ENCODE results near the gene ACLY. TPM values are rescaled to one million over a fixed set of nuclear protein-coding genes. Genes with fewer than 3 reads are reported as not detected.

The ACLY gene
- total RNA-seq, 2 experiments from 2014 or later = 185 to 186 TPM

- ATAC-seq (no peak), DNase-seq (no peak)
- no peaks in the 10 kb centered on the region for H3K4me1 Mint-ChIP-seq (ENCODE audit: low read depth)
- intact Hi-C loops (cut with micrococcal nuclease) = no loop called here
- no peak overlapping the region for H3K27ac Mint-ChIP-seq
- ChIA-PET CTCF (no interaction called here), POLR2A (interaction anchor here (0.6 kb wide), 1 partner anchor 12 kb away, joined by 3 read pairs; the partner anchor contains the start of gene NT5C3B)
- H3K36me3 Mint-ChIP-seq (ENCODE audit: low read depth) = peaks cover 3% of the 10 kb centered on the region
- H3K4me3 Mint-ChIP-seq = no peak overlapping the region
- no peak for TF ChIP-seq CTCF (IDR thresholded peaks at IDR 0.05)
- no peaks in the 10 kb centered on the region for H3K9me3 Mint-ChIP-seq
- no peaks in the 10 kb centered on the region for H3K27me3 Mint-ChIP-seq
Observed at GRCh38 chr17:41823580-41823979, 95.2 kb downstream of the ACLY start.

- Mint-ChIP-seq H3K36me3 (ENCODE audit: low read depth) (peaks cover 3% of the 10 kb centered on the region), H3K4me3 (no peak overlapping the region), H3K4me1 (ENCODE audit: low read depth) (no peaks in the 10 kb centered on the region), H3K27me3 (no peaks in the 10 kb centered on the region), H3K9me3 (no peaks in the 10 kb centered on the region), H3K27ac (no peak overlapping the region)
- CTCF ChIA-PET = interaction anchor here (0.7 kb wide), 1 partner anchor 42 kb away, joined by 3 read pairs; the partner anchor contains the start of gene KLHL11
- intact Hi-C loops (cut with micrococcal nuclease) = no loop called here
- ATAC-seq (no peak), DNase-seq (no peak)
- POLR2A ChIA-PET = interaction anchor here (2.1 kb wide), 1 partner anchor 12 kb away, joined by 5 read pairs; no protein-coding TSS in a partner anchor
- no peak for TF ChIP-seq CTCF (IDR thresholded peaks at IDR 0.05)
Observed at GRCh38 chr17:41823141-41823524, 95.6 kb downstream of the ACLY start.

GRCh38 chr17:41822216-41823140, 96.3 kb downstream of the ACLY start:
- CTCF ChIA-PET = interaction anchor here (0.7 to 0.9 kb wide), 2 partner anchors 11 to 42 kb away, joined by 3 read pairs; partner anchors contain the start of genes KLHL11 and P3H4
- H3K36me3 Mint-ChIP-seq (ENCODE audit: low read depth) = peaks cover 2% of the 10 kb centered on the region
- no peaks in the 10 kb centered on the region for H3K27me3 Mint-ChIP-seq
- H3K27ac Mint-ChIP-seq = no peak overlapping the region
- DNase-seq = no peak
- no peak overlapping the region for H3K4me3 Mint-ChIP-seq
- no peaks in the 10 kb centered on the region for H3K4me1 Mint-ChIP-seq (ENCODE audit: low read depth)
- no peaks in the 10 kb centered on the region for H3K9me3 Mint-ChIP-seq
- TF ChIP-seq CTCF (IDR thresholded peaks at IDR 0.05) = no peak
- no peak for ATAC-seq
- POLR2A ChIA-PET = interaction anchor here (0.6 to 2.1 kb wide), 2 partner anchors 11 to 141 kb away, joined by 4 to 5 read pairs; no protein-coding TSS in a partner anchor
- intact Hi-C loops (cut with micrococcal nuclease) = no loop called here

- no peaks in the 10 kb centered on the region for H3K27me3 Mint-ChIP-seq
- ATAC-seq = no peak
- no peaks in the 10 kb centered on the region for H3K36me3 Mint-ChIP-seq (ENCODE audit: low read depth)
- no peak for TF ChIP-seq CTCF (IDR thresholded peaks at IDR 0.05)
- no peak for DNase-seq
- no peaks in the 10 kb centered on the region for H3K9me3 Mint-ChIP-seq
- intact Hi-C loops (cut with micrococcal nuclease) = no loop called here
- ChIA-PET CTCF (no interaction called here), POLR2A (interaction anchor here (2.1 kb wide), 1 partner anchor 11 kb away, joined by 5 read pairs; no protein-coding TSS in a partner anchor)
- H3K27ac Mint-ChIP-seq = no peak overlapping the region
- H3K4me1 Mint-ChIP-seq (ENCODE audit: low read depth) = no peaks in the 10 kb centered on the region
- no peak overlapping the region for H3K4me3 Mint-ChIP-seq
Observed at GRCh38 chr17:41821776-41822175, 97.0 kb downstream of the ACLY start.

- POLR2A ChIA-PET = no interaction called here
- CTCF ChIA-PET = no interaction called here
- H3K36me3 Mint-ChIP-seq (ENCODE audit: low read depth) = no peaks in the 10 kb centered on the region
- H3K27ac Mint-ChIP-seq = no peak overlapping the region
- intact Hi-C loops (cut with micrococcal nuclease) = no loop called here
- TF ChIP-seq CTCF (IDR thresholded peaks at IDR 0.05) = no peak
- H3K9me3 Mint-ChIP-seq = no peaks in the 10 kb centered on the region
- H3K4me1 Mint-ChIP-seq (ENCODE audit: low read depth) = peaks cover 3% of the 10 kb centered on the region
- no peak overlapping the region for H3K4me3 Mint-ChIP-seq
- ATAC-seq (no peak), DNase-seq (no peak)
- peaks cover 2% of the 10 kb centered on the region for H3K27me3 Mint-ChIP-seq
Observed at GRCh38 chr17:41818024-41818423, 100.7 kb downstream of the ACLY start.
